HCT116 (cell line): Measurements from ENCODE around the gene CPNE4. TPM values are rescaled to one million over a fixed set of nuclear protein-coding genes. Genes with fewer than 3 reads are reported as not detected.

Experiments
- ATAC-seq: fragments of 200-7000 bp; cut with Tn5 transposase; 2 replicates; pipeline ENCODE4 v1.9.1; 2020; ENCODE audit warnings: mild to moderate bottlenecking, moderate library complexity
- BruUV-seq: library from RNA; stranded (reverse); fragments of 400-500 nt; replicated peaks from 2 replicates; lab custom pipeline; 2021; lab: Mats Ljungman, UMichigan
- CTCF ChIA-PET: fragments of 300-600 bp; sonication (Branson Sonifier 250); formaldehyde crosslinking; loops from one replicate; lab custom pipeline; 2021; ENCODE audit warnings: antibody characterized with exemption; lab: Charles Lee
- POLR2A ChIA-PET: fragments of 300-600, 350-600 bp; sonication (Branson Sonifier 250); formaldehyde crosslinking; loops from one replicate; lab custom pipeline; 2021; ENCODE audit warnings: antibody characterized with exemption; lab: Charles Lee
- RAD21 ChIA-PET, 2 experiments: fragments of 300-600 bp; sonication (Branson Sonifier 250); formaldehyde crosslinking; loops; one replicate each; lab custom pipeline; 2023; ENCODE audit warnings: low total read pairs in 2 of 2; ENCODE audit not compliant: uncharacterized antibody in 2 of 2, unreplicated experiment in 2 of 2, low non-redundant PET in 1 of 2; lab: Charles Lee
- DNase-seq: peaks from one replicate; pipeline ENCODE4 v3.0.0-alpha.2; 2010; ENCODE audit warnings: low read depth, low spot score
- H2AFZ ChIP-seq: fragments of 200-600 bp; shearing (Covaris generic), sonication (generic); 2 replicates; pipeline ENCODE4 v1.6.1; 2017; ENCODE audit warnings: low read depth, mixed run types, mixed read lengths, antibody characterized with exemption, low read length; ENCODE audit not compliant: poor library complexity, severe bottlenecking
- H3K27ac ChIP-seq: 2 replicates; pipeline ENCODE4 v1.5.1; 2012; ENCODE audit warnings: low read depth, low read length
- H3K27me3 ChIP-seq: fragments of 200-600 bp; sonication (generic); 2 replicates; pipeline ENCODE4 v1.6.1; 2016; ENCODE audit warnings: mixed run types, low read length, mixed read lengths; ENCODE audit not compliant: insufficient read depth
- H3K36me3 ChIP-seq, 2 experiments: fragments of 200-500 bp in 1 of 2; fragments of 200-600 bp in 1 of 2; sonication (Bioruptor generic) in 1 of 2; sonication (generic) in 1 of 2; 2 replicates each; pipeline versions ENCODE4 v1.5.1 to v1.6.1; 2014 to 2016; ENCODE audit warnings: low read length in 2 of 2, inconsistent platforms in 1 of 2, mixed read lengths in 1 of 2, mixed run types in 1 of 2; ENCODE audit not compliant: insufficient read depth in 2 of 2, control insufficient read depth in 1 of 2
- H3K4me1 ChIP-seq, 2 experiments: fragments of 200-600 bp in 1 of 2; sonication (generic) in 1 of 2; 2 replicates each; pipeline versions ENCODE4 v1.5.1 to v1.6.1; 2012 to 2017; ENCODE audit warnings: low read length in 2 of 2, inconsistent platforms in 1 of 2, mild to moderate bottlenecking in 1 of 2, mixed read lengths in 1 of 2, mixed run types in 1 of 2, moderate library complexity in 1 of 2; ENCODE audit not compliant: insufficient read depth in 2 of 2, control insufficient read depth in 1 of 2
- H3K4me2 ChIP-seq: fragments of 200-600 bp; sonication (generic); 2 replicates; pipeline ENCODE4 v1.6.1; 2017; ENCODE audit warnings: mixed run types, low read length, mixed read lengths
- H3K4me3 ChIP-seq, 2 experiments: fragments of 200-600 bp in 1 of 2; sonication (generic) in 1 of 2; replicated peaks in 1 of 2; 2 replicates each; pipeline ENCODE4 v1.5.1; 2011 to 2016; ENCODE audit warnings: low read length in 2 of 2, control low read depth in 1 of 2, low read depth in 1 of 2, mild to moderate bottlenecking in 1 of 2, mixed read lengths in 1 of 2, mixed run types in 1 of 2
- H3K79me2 ChIP-seq: fragments of 200-600 bp; sonication (generic); 2 replicates; pipeline ENCODE4 v1.6.1; 2017; ENCODE audit warnings: mild to moderate bottlenecking, mixed run types, low read length, moderate library complexity, mixed read lengths; ENCODE audit not compliant: insufficient read depth
- H3K9ac ChIP-seq: fragments of 200-600 bp; sonication (generic); 2 replicates; pipeline ENCODE4 v1.6.1; 2016; ENCODE audit warnings: low read length, mixed read lengths
- H3K9me2 ChIP-seq: fragments of 200-600 bp; sonication (generic), shearing (Covaris generic); 2 replicates; pipeline ENCODE4 v1.6.1; 2017; ENCODE audit warnings: mixed run types, mild to moderate bottlenecking, moderate library complexity; ENCODE audit not compliant: insufficient read depth
- H3K9me3 ChIP-seq, 2 experiments: fragments of 200-500 bp in 1 of 2; fragments of 200-600 bp in 1 of 2; sonication (Bioruptor generic) in 1 of 2; sonication (generic) in 1 of 2; 2 replicates each; pipeline ENCODE4 v1.6.1; 2014 to 2017; ENCODE audit warnings: low read length in 2 of 2, mixed read lengths in 2 of 2, inconsistent platforms in 1 of 2, low read depth in 1 of 2, mild to moderate bottlenecking in 1 of 2, mixed run types in 1 of 2, moderate library complexity in 1 of 2; ENCODE audit not compliant: control insufficient read depth in 1 of 2, insufficient read depth in 1 of 2
- H4K20me1 ChIP-seq: fragments of 200-600 bp; sonication (generic), shearing (Covaris generic); 2 replicates; pipeline ENCODE4 v1.6.1; 2017; ENCODE audit warnings: mixed run types, mild to moderate bottlenecking, moderate library complexity; ENCODE audit not compliant: insufficient read depth
- CBX3 ChIP-seq: IDR thresholded peaks from 2 replicates; pipeline ENCODE4 v1.6.1; 2012; ENCODE audit warnings: low read depth
- CEBPB ChIP-seq: IDR thresholded peaks from 2 replicates; pipeline ENCODE4 v1.6.1; 2012; ENCODE audit warnings: low read depth
- EGR1 ChIP-seq: IDR thresholded peaks from 2 replicates; pipeline ENCODE4 v1.6.1; 2012; ENCODE audit warnings: low read depth
- EZH2 ChIP-seq: fragments of 200-600 bp; sonication (generic); IDR thresholded peaks from 2 replicates; pipeline ENCODE4 v1.6.1; 2017; ENCODE audit warnings: antibody characterized with exemption, mixed run types
- JUND ChIP-seq: IDR thresholded peaks from 2 replicates; pipeline ENCODE4 v1.6.1; 2012
- MAX ChIP-seq: IDR thresholded peaks from 2 replicates; pipeline ENCODE4 v1.6.1; 2012
- POLR2A ChIP-seq: IDR thresholded peaks from 2 replicates; pipeline ENCODE4 v1.7.0; 2011; ENCODE audit warnings: borderline replicate concordance; ENCODE audit not compliant: insufficient read depth, insufficient read length; ENCODE audit errors: extremely low read depth
- RAD21 ChIP-seq: IDR thresholded peaks from 2 replicates; pipeline ENCODE4 v1.6.1; 2012; ENCODE audit warnings: low read depth, mild to moderate bottlenecking
- SIN3A ChIP-seq: IDR thresholded peaks from 2 replicates; pipeline ENCODE4 v1.6.1; 2012; ENCODE audit warnings: low read depth
- SP1 ChIP-seq: IDR thresholded peaks from 2 replicates; pipeline ENCODE4 v1.6.1; 2012; ENCODE audit warnings: low read depth
- SRF ChIP-seq: IDR thresholded peaks from 2 replicates; pipeline ENCODE4 v1.6.1; 2012; ENCODE audit warnings: low read depth
- TCF7L2 ChIP-seq: IDR thresholded peaks from 2 replicates; pipeline ENCODE4 v1.7.0; 2011; ENCODE audit warnings: borderline replicate concordance, inconsistent platforms; ENCODE audit not compliant: insufficient read depth, insufficient read length; ENCODE audit errors: extremely low read depth
- YY1 ChIP-seq: IDR thresholded peaks from 2 replicates; pipeline ENCODE4 v1.6.1; 2011; ENCODE audit warnings: low read length, low read depth, moderate library complexity, mild to moderate bottlenecking; ENCODE audit not compliant: insufficient replicate concordance; ENCODE audit errors: extremely low read depth
- ZBTB33 ChIP-seq: IDR thresholded peaks from 2 replicates; pipeline ENCODE4 v1.6.1; 2011; ENCODE audit warnings: mild to moderate bottlenecking, low read length, moderate library complexity; ENCODE audit not compliant: insufficient replicate concordance; ENCODE audit errors: extremely low read depth
- ZFX ChIP-seq: fragments of 450-650 bp; IDR thresholded peaks from 2 replicates; pipeline ENCODE4 v1.6.1; 2017
- ZNF274 ChIP-seq: fragments of 200-500 bp; sonication (Bioruptor generic); IDR thresholded peaks from 2 replicates; pipeline ENCODE4 v1.6.1; 2014; ENCODE audit warnings: mild to moderate bottlenecking, low read depth, low read length, inconsistent platforms
- intact Hi-C: fragments of 100-400 bp; cut with micrococcal nuclease; formaldehyde crosslinking; loops from 2 replicates; pipeline ENCODE4 v1.10.0; 2022
- total RNA-seq: library from RNA; stranded (reverse); gene quantifications from one replicate; pipeline ENCODE4 v1.2.1, GENCODE V29; 2021; ENCODE audit not compliant: unreplicated experiment
- TF ChIP-seq, protein P1 (sequence below): IDR thresholded peaks from 2 replicates; pipeline ENCODE4 v1.6.1; 2012
- TF ChIP-seq, protein P2 (sequence below), 3 experiments: fragments of 200-600 bp in 1 of 3; sonication (generic) in 1 of 3; IDR thresholded peaks in 2 of 3; conservative IDR thresholded peaks in 1 of 3; 2 replicates each; pipeline ENCODE4 v1.5.1; 2012 to 2017; ENCODE audit warnings: low read depth in 2 of 3, low read length in 2 of 3, antibody characterized with exemption in 1 of 3, borderline replicate concordance in 1 of 3, control low read depth in 1 of 3, mild to moderate bottlenecking in 1 of 3, mixed read lengths in 1 of 3, mixed run types in 1 of 3, moderate library complexity in 1 of 3; ENCODE audit not compliant: insufficient read depth in 1 of 3
- TF ChIP-seq, protein P3 (sequence below): IDR thresholded peaks from 2 replicates; pipeline ENCODE4 v1.6.1; 2012; ENCODE audit warnings: low read depth

Gene CPNE4
- total RNA-seq, 1 experiment from 2014 or later, result not detected

DNA sequence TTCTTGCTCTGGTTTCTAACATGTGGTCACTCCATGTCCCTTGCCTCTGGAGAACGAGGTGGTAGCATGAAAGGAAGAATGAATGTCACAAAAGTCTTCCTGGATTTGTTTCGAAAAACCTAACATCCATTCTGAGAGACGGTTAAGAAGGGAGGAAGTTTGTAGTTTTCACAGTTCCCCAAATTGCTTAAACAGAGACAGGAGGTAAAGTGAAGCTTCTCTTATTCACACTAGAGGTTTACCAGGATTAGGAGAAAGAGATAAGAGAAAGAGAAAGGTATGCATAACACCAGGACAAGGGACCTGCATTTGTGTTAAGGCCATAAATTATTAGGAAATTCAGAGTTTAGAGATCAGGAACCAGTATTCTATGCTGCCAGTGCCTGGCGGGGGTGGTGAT, 228.1 kb downstream of the CPNE4 start (continued):
- TF ChIP-seq ZBTB33, result no peak
- no peak for TF ChIP-seq TCF7L2

- intact Hi-C loops, result no loop called here
These were observed 230.2 kb downstream of the CPNE4 start for GRCh38 chr3:131804565-131805133.

More at GRCh38 chr3:131804565-131805133, 230.2 kb downstream of the CPNE4 start:
- no peaks in the 10 kb centered on the region for H3K9me3 ChIP-seq
- H3K27ac ChIP-seq, result no peak overlapping the region
- H3K36me3 ChIP-seq, result no peaks in the 10 kb centered on the region
- POLR2A ChIA-PET, result no interaction called here
- no peak overlapping the region for H3K9ac ChIP-seq
- H2AFZ ChIP-seq, result no peak overlapping the region
- H3K79me2 ChIP-seq, result no peaks in the 10 kb centered on the region
- H3K9me2 ChIP-seq, result no peaks in the 10 kb centered on the region
- no TSS peak for BruUV-seq
- no peak for TF ChIP-seq CEBPB
- TF ChIP-seq SIN3A, result no peak
- TF ChIP-seq, protein P1, sequence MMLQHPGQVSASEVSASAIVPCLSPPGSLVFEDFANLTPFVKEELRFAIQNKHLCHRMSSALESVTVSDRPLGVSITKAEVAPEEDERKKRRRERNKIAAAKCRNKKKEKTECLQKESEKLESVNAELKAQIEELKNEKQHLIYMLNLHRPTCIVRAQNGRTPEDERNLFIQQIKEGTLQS, result no peak
- no peak for TF ChIP-seq POLR2A
- TF ChIP-seq CBX3, result no peak
- TF ChIP-seq YY1, result no peak
- no peak for TF ChIP-seq ZNF274
- no peak for TF ChIP-seq EGR1
- TF ChIP-seq JUND, result no peak
- no peak for TF ChIP-seq SRF
- no peak for TF ChIP-seq MAX
- no peak for TF ChIP-seq RAD21
- TF ChIP-seq, protein P2, sequence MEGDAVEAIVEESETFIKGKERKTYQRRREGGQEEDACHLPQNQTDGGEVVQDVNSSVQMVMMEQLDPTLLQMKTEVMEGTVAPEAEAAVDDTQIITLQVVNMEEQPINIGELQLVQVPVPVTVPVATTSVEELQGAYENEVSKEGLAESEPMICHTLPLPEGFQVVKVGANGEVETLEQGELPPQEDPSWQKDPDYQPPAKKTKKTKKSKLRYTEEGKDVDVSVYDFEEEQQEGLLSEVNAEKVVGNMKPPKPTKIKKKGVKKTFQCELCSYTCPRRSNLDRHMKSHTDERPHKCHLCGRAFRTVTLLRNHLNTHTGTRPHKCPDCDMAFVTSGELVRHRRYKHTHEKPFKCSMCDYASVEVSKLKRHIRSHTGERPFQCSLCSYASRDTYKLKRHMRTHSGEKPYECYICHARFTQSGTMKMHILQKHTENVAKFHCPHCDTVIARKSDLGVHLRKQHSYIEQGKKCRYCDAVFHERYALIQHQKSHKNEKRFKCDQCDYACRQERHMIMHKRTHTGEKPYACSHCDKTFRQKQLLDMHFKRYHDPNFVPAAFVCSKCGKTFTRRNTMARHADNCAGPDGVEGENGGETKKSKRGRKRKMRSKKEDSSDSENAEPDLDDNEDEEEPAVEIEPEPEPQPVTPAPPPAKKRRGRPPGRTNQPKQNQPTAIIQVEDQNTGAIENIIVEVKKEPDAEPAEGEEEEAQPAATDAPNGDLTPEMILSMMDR (IDR thresholded peaks at IDR 0.05 in 2 of 3, conservative IDR thresholded peaks at IDR 0.05 in 1 of 3; ENCODE audit: borderline replicate concordance in 1 of 3, insufficient read depth in 1 of 3, low read depth in 2 of 3, low read length in 2 of 3), result no peak
- no peak for TF ChIP-seq TCF7L2
- TF ChIP-seq, protein P3, sequence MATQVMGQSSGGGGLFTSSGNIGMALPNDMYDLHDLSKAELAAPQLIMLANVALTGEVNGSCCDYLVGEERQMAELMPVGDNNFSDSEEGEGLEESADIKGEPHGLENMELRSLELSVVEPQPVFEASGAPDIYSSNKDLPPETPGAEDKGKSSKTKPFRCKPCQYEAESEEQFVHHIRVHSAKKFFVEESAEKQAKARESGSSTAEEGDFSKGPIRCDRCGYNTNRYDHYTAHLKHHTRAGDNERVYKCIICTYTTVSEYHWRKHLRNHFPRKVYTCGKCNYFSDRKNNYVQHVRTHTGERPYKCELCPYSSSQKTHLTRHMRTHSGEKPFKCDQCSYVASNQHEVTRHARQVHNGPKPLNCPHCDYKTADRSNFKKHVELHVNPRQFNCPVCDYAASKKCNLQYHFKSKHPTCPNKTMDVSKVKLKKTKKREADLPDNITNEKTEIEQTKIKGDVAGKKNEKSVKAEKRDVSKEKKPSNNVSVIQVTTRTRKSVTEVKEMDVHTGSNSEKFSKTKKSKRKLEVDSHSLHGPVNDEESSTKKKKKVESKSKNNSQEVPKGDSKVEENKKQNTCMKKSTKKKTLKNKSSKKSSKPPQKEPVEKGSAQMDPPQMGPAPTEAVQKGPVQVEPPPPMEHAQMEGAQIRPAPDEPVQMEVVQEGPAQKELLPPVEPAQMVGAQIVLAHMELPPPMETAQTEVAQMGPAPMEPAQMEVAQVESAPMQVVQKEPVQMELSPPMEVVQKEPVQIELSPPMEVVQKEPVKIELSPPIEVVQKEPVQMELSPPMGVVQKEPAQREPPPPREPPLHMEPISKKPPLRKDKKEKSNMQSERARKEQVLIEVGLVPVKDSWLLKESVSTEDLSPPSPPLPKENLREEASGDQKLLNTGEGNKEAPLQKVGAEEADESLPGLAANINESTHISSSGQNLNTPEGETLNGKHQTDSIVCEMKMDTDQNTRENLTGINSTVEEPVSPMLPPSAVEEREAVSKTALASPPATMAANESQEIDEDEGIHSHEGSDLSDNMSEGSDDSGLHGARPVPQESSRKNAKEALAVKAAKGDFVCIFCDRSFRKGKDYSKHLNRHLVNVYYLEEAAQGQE, result no peak
- no peak for TF ChIP-seq SP1
- no peak for TF ChIP-seq EZH2
- TF ChIP-seq ZFX, result no peak
- no peak for ATAC-seq
- H3K27me3 ChIP-seq, result peaks cover 52% of the 10 kb centered on the region
- H3K4me1 ChIP-seq, result no peaks in the 10 kb centered on the region
- CTCF ChIA-PET, result no interaction called here
- DNase-seq, result no peak
- no peak overlapping the region for H3K4me3 ChIP-seq
- H4K20me1 ChIP-seq, result no peaks in the 10 kb centered on the region
- H3K4me2 ChIP-seq, result no peak overlapping the region
- RAD21 ChIA-PET, result no interaction called here
